ENCODE results near the gene SIRT2.
"Not testable (repeated sequence)": the region's sequence is repeated elsewhere in the genome, so short reads cannot be mapped to it uniquely, and the experiment has no call there.

Gene SIRT2

GRCh38 chr19:38829203-38829602, 70.2 kb downstream of the SIRT2 start:
- DNase-seq: not testable (repeated sequence)

All from right kidney (tissue), 1 donor.